H9 (cell line): Measurements from ENCODE around the gene DNAJA4. TPM values are rescaled to one million over a fixed set of nuclear protein-coding genes. Genes with fewer than 3 reads are reported as not detected.

Source experiments
- DNase-seq: peaks from one replicate; pipeline ENCODE4 v3.0.0-alpha.2; 2017
- H2AFZ ChIP-seq: one replicate; pipeline ENCODE4 v1.6.1; 2013; ENCODE audit warnings: mild to moderate bottlenecking, low read length, control low read depth, moderate library complexity
- H2AK5ac ChIP-seq: 2 replicates; pipeline ENCODE4 v1.6.1; 2013; ENCODE audit warnings: low read length, control low read depth, mixed read lengths; ENCODE audit not compliant: insufficient read length
- H2BK120ac ChIP-seq: one replicate; pipeline ENCODE4 v1.6.1; 2013; ENCODE audit warnings: low read depth, mild to moderate bottlenecking, low read length, control low read depth, inconsistent platforms; ENCODE audit not compliant: poor library complexity, severe bottlenecking
- H2BK12ac ChIP-seq: 2 replicates; pipeline ENCODE4 v1.6.1; 2013; ENCODE audit warnings: low read length, control low read depth, mixed read lengths, low read depth; ENCODE audit not compliant: insufficient read length
- H2BK15ac ChIP-seq: 2 replicates; pipeline ENCODE4 v1.6.1; 2013; ENCODE audit warnings: low read depth, low read length, control low read depth
- H2BK20ac ChIP-seq: one replicate; pipeline ENCODE4 v1.6.1; 2013; ENCODE audit warnings: low read depth, mild to moderate bottlenecking, low read length, control low read depth, inconsistent platforms; ENCODE audit not compliant: poor library complexity, severe bottlenecking
- H2BK5ac ChIP-seq: 2 replicates; pipeline ENCODE4 v1.6.1; 2013; ENCODE audit warnings: low read length, control low read depth, mixed read lengths; ENCODE audit not compliant: insufficient read length
- H3K14ac ChIP-seq: 2 replicates; pipeline ENCODE4 v1.6.1; 2013; ENCODE audit warnings: low read length, control low read depth; ENCODE audit not compliant: insufficient read depth
- H3K18ac ChIP-seq: 2 replicates; pipeline ENCODE4 v1.6.1; 2013; ENCODE audit warnings: low read depth, mild to moderate bottlenecking, mixed read lengths, low read length, control low read depth; ENCODE audit not compliant: insufficient read length
- H3K23ac ChIP-seq: 2 replicates; pipeline ENCODE4 v1.6.1; 2013; ENCODE audit warnings: low read length, control low read depth, mixed read lengths, low read depth; ENCODE audit not compliant: insufficient read length
- H3K23me2 ChIP-seq: 2 replicates; pipeline ENCODE4 v1.6.1; 2013; ENCODE audit warnings: low read depth, mild to moderate bottlenecking, mixed read lengths, low read length, control low read depth; ENCODE audit not compliant: insufficient read length, poor library complexity, severe bottlenecking
- H3K27ac ChIP-seq: 2 replicates; pipeline ENCODE4 v1.5.1; 2013; ENCODE audit warnings: low read length, control low read depth, mixed read lengths, low read depth; ENCODE audit not compliant: insufficient read length
- H3K27me3 ChIP-seq: 2 replicates; pipeline ENCODE4 v1.6.1; 2013; ENCODE audit warnings: low read length, control low read depth, inconsistent platforms; ENCODE audit not compliant: insufficient read depth
- H3K4ac ChIP-seq: 2 replicates; pipeline ENCODE4 v1.6.1; 2013; ENCODE audit warnings: low read depth, mild to moderate bottlenecking, control low read depth, inconsistent platforms, low read length, moderate library complexity
- H3K4me1 ChIP-seq: 2 replicates; pipeline ENCODE4 v1.6.1; 2013; ENCODE audit warnings: low read length, control low read depth, inconsistent platforms; ENCODE audit not compliant: insufficient read depth
- H3K4me2 ChIP-seq: 2 replicates; pipeline ENCODE4 v1.6.1; 2013; ENCODE audit warnings: low read length, control low read depth, mixed read lengths; ENCODE audit not compliant: insufficient read length, insufficient read depth
- H3K56ac ChIP-seq: 2 replicates; pipeline ENCODE4 v1.6.1; 2013; ENCODE audit warnings: low read depth, mild to moderate bottlenecking, mixed read lengths, low read length, control low read depth; ENCODE audit not compliant: insufficient read length
- H3K79me1 ChIP-seq: 2 replicates; pipeline ENCODE4 v1.6.1; 2013; ENCODE audit warnings: low read depth, mild to moderate bottlenecking, moderate library complexity, low read length, control low read depth, inconsistent platforms; ENCODE audit not compliant: insufficient read depth, poor library complexity, severe bottlenecking
- H3K79me2 ChIP-seq: 2 replicates; pipeline ENCODE4 v1.6.1; 2013; ENCODE audit warnings: low read length, control low read depth, inconsistent platforms; ENCODE audit not compliant: insufficient read depth
- H3K9ac ChIP-seq: 2 replicates; pipeline ENCODE4 v1.6.1; 2013; ENCODE audit warnings: low read length, control low read depth, mixed read lengths; ENCODE audit not compliant: insufficient read length; ENCODE audit errors: extremely low read depth
- H3K9me3 ChIP-seq: one replicate; pipeline ENCODE4 v1.6.1; 2013; ENCODE audit warnings: low read depth, low read length, inconsistent platforms; ENCODE audit not compliant: control insufficient read depth
- H3T11ph ChIP-seq: one replicate; pipeline ENCODE4 v1.6.1; 2013; ENCODE audit warnings: mild to moderate bottlenecking, low read length, control low read depth, inconsistent platforms
- H4K20me1 ChIP-seq: one replicate; pipeline ENCODE4 v1.6.1; 2013; ENCODE audit not compliant: control insufficient read depth, insufficient read length, insufficient read depth
- H4K5ac ChIP-seq: 2 replicates; pipeline ENCODE4 v1.6.1; 2013; ENCODE audit warnings: low read depth, mild to moderate bottlenecking, mixed read lengths, low read length, control low read depth; ENCODE audit not compliant: insufficient read length
- H4K8ac ChIP-seq: replicated peaks from 2 replicates; pipeline ENCODE4 v1.6.1; 2013; ENCODE audit warnings: low read length, control low read depth, mixed read lengths, low read depth; ENCODE audit not compliant: insufficient read length
- H4K91ac ChIP-seq: 2 replicates; pipeline ENCODE4 v1.6.1; 2013; ENCODE audit warnings: low read depth, mild to moderate bottlenecking, moderate library complexity, mixed read lengths, low read length, control low read depth; ENCODE audit not compliant: insufficient read length
- H3K27ac Mint-ChIP-seq, 3 experiments: 2 replicates in 2 of 3; 3 replicates in 1 of 3; pipeline ENCODE4 v1.8.0; 2020 to 2021; ENCODE audit warnings: mixed read lengths in 3 of 3, mild to moderate bottlenecking in 1 of 3, moderate library complexity in 1 of 3
- H3K27me3 Mint-ChIP-seq: 2 replicates; pipeline ENCODE4 v1.8.0; 2021; ENCODE audit warnings: low read depth, mild to moderate bottlenecking, moderate library complexity, mixed read lengths
- H3K36me3 Mint-ChIP-seq, 3 experiments: 2 replicates in 2 of 3; 3 replicates in 1 of 3; pipeline ENCODE4 v1.8.0; 2020 to 2021; ENCODE audit warnings: low read depth in 3 of 3, mixed read lengths in 3 of 3; ENCODE audit not compliant: insufficient read depth in 1 of 3
- H3K4me1 Mint-ChIP-seq, 2 experiments: 2 replicates each; pipeline ENCODE4 v1.8.0; 2020; ENCODE audit warnings: mixed read lengths in 2 of 2
- H3K4me3 Mint-ChIP-seq, 2 experiments: 2 replicates in 1 of 2; 3 replicates in 1 of 2; pipeline ENCODE4 v1.8.0; 2020 to 2021; ENCODE audit warnings: mild to moderate bottlenecking in 2 of 2, mixed read lengths in 2 of 2, moderate library complexity in 1 of 2
- H3K9me3 Mint-ChIP-seq, 2 experiments: 2 replicates in 1 of 2; 3 replicates in 1 of 2; pipeline ENCODE4 v1.8.0; 2020; ENCODE audit warnings: mild to moderate bottlenecking in 2 of 2, mixed read lengths in 2 of 2, moderate library complexity in 1 of 2
- CTCF ChIP-seq: fragments of 200-600 bp; sonication (generic); conservative IDR thresholded peaks from 3 replicates; pipeline ENCODE4 v1.8.0; 2021; ENCODE audit warnings: antibody characterized with exemption, mild to moderate bottlenecking
- WGBS: extraction: QIAGEN DNeasy Blood & Tissue Kit; methylation state at CpG from one replicate; pipeline ENCODE4 v1.1.7; 2013; ENCODE audit warnings: missing lambda C conversion rate, low lambda C conversion rate, mixed read lengths; ENCODE audit not compliant: insufficient read length; ENCODE audit errors: extremely low coverage; 5-methylcytosine and 5-hydroxymethylcytosine counted together
- total RNA-seq: library from RNA; stranded (reverse); gene quantifications from 2 replicates; pipeline ENCODE4 v1.2.1, GENCODE V29; 2021

The DNAJA4 gene
- total RNA-seq, 1 experiment from 2014 or later: 0.13 TPM

- Histone ChIP-seq H3K4me1 (no peaks in the 10 kb centered on the region), H3K56ac (no peak overlapping the region), H3K18ac (no peak overlapping the region), H3K14ac (no peak overlapping the region), H3K27me3 (no peaks in the 10 kb centered on the region), H2BK20ac (no peak overlapping the region), H3K23me2 (no peaks in the 10 kb centered on the region), H3K27ac (no peak overlapping the region), H3K79me2 (no peaks in the 10 kb centered on the region), H2BK120ac (no peak overlapping the region), H2BK15ac (no peak overlapping the region), H2AFZ (no peak overlapping the region), H3K9me3 (no peaks in the 10 kb centered on the region), H3K23ac (no peak overlapping the region), H3K4ac (no peak overlapping the region), H3T11ph (no peak overlapping the region), H3K9ac (no peak overlapping the region), H4K91ac (no peak overlapping the region), H3K79me1 (no peaks in the 10 kb centered on the region), H4K5ac (no peak overlapping the region), H2BK5ac (no peak overlapping the region), H2BK12ac (no peak overlapping the region), H4K20me1 (no peaks in the 10 kb centered on the region), H3K4me2 (no peak overlapping the region), H4K8ac (no peak overlapping the region), H2AK5ac (no peak overlapping the region)
- DNase-seq: no peak
- no peak for TF ChIP-seq CTCF
- WGBS: no CpG with 5 or more reads among the region's 6 CpGs
- Mint-ChIP-seq H3K27me3 (peaks cover 2% of the 10 kb centered on the region), H3K4me1 (peaks cover 15 to 34% of the 10 kb centered on the region in 2 experiments), H3K36me3 (no peaks in the 10 kb centered on the region; a peak in 1 of 7 replicates), H3K9me3 (no peaks in the 10 kb centered on the region), H3K27ac (no peak overlapping the region), H3K4me3 (no peak overlapping the region)
Observed at GRCh38 chr15:78307976-78308375, 43.6 kb downstream of the DNAJA4 start.
